Nephron (organoid): ENCODE measurements around the gene FLVCR2.

Source experiments
- H3K27ac Mint-ChIP-seq, 3 experiments: 2 replicates each; pipeline ENCODE4 v1.8.0; 2020; ENCODE audit warnings: mixed read lengths in 3 of 3, mild to moderate bottlenecking in 2 of 3, moderate library complexity in 1 of 3
- H3K27me3 Mint-ChIP-seq: 2 replicates; pipeline ENCODE4 v1.8.0; 2021; ENCODE audit warnings: low read depth, mild to moderate bottlenecking, moderate library complexity, mixed read lengths
- H3K36me3 Mint-ChIP-seq: 2 replicates; pipeline ENCODE4 v1.8.0; 2020; ENCODE audit warnings: low read depth, mixed read lengths
- H3K4me1 Mint-ChIP-seq: 2 replicates; pipeline ENCODE4 v1.8.0; 2020; ENCODE audit warnings: mixed read lengths
- H3K4me3 Mint-ChIP-seq, 3 experiments: 2 replicates each; pipeline ENCODE4 v1.8.0; 2020; ENCODE audit warnings: mild to moderate bottlenecking in 3 of 3, mixed read lengths in 3 of 3, moderate library complexity in 2 of 3
- H3K9me3 Mint-ChIP-seq: 2 replicates; pipeline ENCODE4 v1.8.0; 2020; ENCODE audit warnings: mixed read lengths
- TF ChIP-seq, protein P1 (sequence below), 3 experiments: fragments of 200-600 bp; sonication (generic); IDR thresholded peaks; one replicate each; pipeline ENCODE4 v1.5.0; 2021; ENCODE audit warnings: antibody characterized with exemption in 3 of 3; ENCODE audit not compliant: unreplicated experiment in 3 of 3

The FLVCR2 gene

DNA sequence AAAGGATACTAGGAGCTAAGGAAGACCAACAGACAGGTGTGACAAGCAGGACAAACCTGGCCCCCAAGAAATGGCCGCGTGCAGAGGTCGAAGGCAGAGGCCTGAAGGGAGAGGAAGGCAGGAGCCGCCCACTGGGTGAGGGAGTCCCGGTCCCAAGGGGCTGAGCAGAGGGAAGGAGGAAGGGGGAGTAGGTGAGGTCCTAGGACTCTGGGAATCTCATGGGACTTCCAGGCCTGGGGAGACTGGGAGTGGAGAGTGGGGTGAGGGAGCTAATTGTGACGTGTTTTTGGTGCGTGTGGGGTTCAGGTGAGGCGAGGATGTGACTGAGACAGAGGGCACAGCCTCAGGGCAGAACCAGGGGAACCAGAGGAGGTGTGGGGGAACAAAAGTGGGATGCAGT lies 11.7 kb upstream of the FLVCR2 start:
- no peaks in the 10 kb centered on the region for H3K9me3 Mint-ChIP-seq
- H3K4me1 Mint-ChIP-seq, result no peaks in the 10 kb centered on the region
- TF ChIP-seq, protein P1, sequence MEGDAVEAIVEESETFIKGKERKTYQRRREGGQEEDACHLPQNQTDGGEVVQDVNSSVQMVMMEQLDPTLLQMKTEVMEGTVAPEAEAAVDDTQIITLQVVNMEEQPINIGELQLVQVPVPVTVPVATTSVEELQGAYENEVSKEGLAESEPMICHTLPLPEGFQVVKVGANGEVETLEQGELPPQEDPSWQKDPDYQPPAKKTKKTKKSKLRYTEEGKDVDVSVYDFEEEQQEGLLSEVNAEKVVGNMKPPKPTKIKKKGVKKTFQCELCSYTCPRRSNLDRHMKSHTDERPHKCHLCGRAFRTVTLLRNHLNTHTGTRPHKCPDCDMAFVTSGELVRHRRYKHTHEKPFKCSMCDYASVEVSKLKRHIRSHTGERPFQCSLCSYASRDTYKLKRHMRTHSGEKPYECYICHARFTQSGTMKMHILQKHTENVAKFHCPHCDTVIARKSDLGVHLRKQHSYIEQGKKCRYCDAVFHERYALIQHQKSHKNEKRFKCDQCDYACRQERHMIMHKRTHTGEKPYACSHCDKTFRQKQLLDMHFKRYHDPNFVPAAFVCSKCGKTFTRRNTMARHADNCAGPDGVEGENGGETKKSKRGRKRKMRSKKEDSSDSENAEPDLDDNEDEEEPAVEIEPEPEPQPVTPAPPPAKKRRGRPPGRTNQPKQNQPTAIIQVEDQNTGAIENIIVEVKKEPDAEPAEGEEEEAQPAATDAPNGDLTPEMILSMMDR (IDR thresholded peaks at IDR 0.05; ENCODE audit: unreplicated experiment in 3 of 3), result no peak
- no peaks in the 10 kb centered on the region for H3K36me3 Mint-ChIP-seq
- peaks cover 46% of the 10 kb centered on the region for H3K27me3 Mint-ChIP-seq
- H3K27ac Mint-ChIP-seq, result no peak overlapping the region
- H3K4me3 Mint-ChIP-seq, result no peak overlapping the region

DNA sequence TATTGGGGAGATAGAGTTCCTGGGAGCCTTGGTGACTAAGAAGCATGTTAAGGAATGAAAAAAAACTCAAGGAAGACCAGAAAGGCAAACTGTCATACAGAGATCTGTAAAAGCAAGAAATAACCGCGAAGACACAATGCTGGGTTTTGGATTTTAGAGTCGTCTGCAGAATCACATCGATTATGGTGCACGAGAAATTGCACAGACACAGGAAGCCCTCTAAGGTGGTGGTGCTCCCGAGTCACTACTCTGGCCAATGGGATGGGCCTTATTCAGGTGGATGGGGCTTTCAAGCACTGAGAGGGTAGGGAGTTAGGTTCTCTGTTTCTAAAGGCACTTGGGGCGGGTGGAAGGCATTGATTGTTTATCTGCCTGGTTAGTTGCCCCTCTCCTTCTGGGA lies 10.3 kb upstream of the FLVCR2 start:
- no peaks in the 10 kb centered on the region for H3K36me3 Mint-ChIP-seq
- no peaks in the 10 kb centered on the region for H3K4me1 Mint-ChIP-seq
- no peak overlapping the region for H3K27ac Mint-ChIP-seq
- H3K4me3 Mint-ChIP-seq, result no peak overlapping the region
- no peaks in the 10 kb centered on the region for H3K9me3 Mint-ChIP-seq
- peaks cover 38% of the 10 kb centered on the region for H3K27me3 Mint-ChIP-seq
- TF ChIP-seq, protein P1 (IDR thresholded peaks at IDR 0.05; ENCODE audit: unreplicated experiment in 3 of 3), result no peak

DNA sequence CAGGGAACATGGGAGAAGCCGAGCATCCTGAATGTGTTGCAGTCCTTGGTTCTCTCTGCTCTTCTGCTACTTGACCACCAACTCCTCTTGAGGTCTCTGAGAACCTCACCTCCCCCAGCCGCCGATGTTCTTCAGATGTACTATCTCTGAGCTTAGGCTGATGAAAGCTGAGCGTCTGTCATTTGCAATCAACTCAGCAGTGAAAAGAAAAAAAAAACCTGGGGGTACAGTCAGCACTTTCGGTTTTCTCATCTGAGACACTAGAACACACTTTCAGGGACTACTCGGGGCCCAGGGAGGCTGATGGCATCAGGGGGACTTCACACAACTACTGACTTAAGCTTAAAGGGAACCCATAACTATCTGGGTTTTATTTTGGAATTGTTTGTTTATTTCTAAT lies 9.6 kb upstream of the FLVCR2 start:
- peaks cover 38% of the 10 kb centered on the region for H3K27me3 Mint-ChIP-seq
- H3K36me3 Mint-ChIP-seq, result no peaks in the 10 kb centered on the region
- H3K9me3 Mint-ChIP-seq, result no peaks in the 10 kb centered on the region
- no peak overlapping the region for H3K27ac Mint-ChIP-seq
- H3K4me1 Mint-ChIP-seq, result no peaks in the 10 kb centered on the region
- TF ChIP-seq, protein P1 (IDR thresholded peaks at IDR 0.05; ENCODE audit: unreplicated experiment in 3 of 3), result no peak
- H3K4me3 Mint-ChIP-seq, result no peak overlapping the region

DNA sequence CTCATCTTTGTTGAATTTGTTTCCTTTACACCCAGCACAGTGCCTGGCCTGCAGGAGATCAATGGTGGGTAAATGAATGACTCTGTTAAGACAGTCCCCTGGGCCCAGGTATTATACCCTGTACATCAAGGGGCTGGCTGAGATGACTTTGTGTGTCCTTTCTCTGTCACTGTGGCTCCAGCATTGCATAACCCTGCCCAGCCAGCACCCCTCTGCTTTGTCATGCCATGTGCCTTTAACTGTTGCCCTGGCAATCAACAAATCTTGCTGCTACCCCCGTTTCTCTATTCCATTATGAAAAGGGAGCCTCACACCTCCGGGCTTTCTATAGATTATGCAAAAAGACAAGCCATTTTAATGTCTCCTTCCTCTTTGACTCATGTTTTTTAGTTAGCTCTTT lies 7.6 kb upstream of the FLVCR2 start:
- Mint-ChIP-seq H3K27ac (no peak overlapping the region), H3K27me3 (peaks cover 34% of the 10 kb centered on the region), H3K9me3 (no peaks in the 10 kb centered on the region), H3K36me3 (no peaks in the 10 kb centered on the region), H3K4me3 (no peak overlapping the region), H3K4me1 (no peaks in the 10 kb centered on the region)
- TF ChIP-seq, protein P1 (IDR thresholded peaks at IDR 0.05; ENCODE audit: unreplicated experiment in 3 of 3), result no peak

DNA sequence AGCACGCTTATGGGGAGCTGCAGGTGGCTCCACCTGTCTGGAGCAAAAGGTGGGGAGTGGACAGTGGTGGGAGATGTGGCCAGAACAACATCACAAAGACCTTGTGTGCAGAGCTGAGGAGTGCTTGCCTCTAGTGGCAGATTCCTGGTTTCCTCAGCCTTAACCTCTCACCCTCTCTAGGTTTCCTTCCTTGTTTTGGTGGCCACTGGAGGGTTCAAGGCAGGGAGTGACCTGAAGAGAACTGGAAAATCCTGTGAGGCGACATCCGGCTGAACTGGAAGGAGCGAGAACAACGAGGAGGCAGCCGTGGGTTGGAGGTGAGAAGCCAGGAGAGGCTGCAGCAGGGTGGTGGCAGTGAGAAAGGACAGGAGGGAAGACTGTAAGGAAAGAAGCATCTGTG lies 6.3 kb upstream of the FLVCR2 start:
- H3K4me3 Mint-ChIP-seq, result no peak overlapping the region
- H3K27me3 Mint-ChIP-seq, result peaks cover 30% of the 10 kb centered on the region
- TF ChIP-seq, protein P1 (IDR thresholded peaks at IDR 0.05; ENCODE audit: unreplicated experiment in 3 of 3), result no peak
- no peaks in the 10 kb centered on the region for H3K36me3 Mint-ChIP-seq
- H3K9me3 Mint-ChIP-seq, result no peaks in the 10 kb centered on the region
- no peaks in the 10 kb centered on the region for H3K4me1 Mint-ChIP-seq
- no peak overlapping the region for H3K27ac Mint-ChIP-seq

DNA sequence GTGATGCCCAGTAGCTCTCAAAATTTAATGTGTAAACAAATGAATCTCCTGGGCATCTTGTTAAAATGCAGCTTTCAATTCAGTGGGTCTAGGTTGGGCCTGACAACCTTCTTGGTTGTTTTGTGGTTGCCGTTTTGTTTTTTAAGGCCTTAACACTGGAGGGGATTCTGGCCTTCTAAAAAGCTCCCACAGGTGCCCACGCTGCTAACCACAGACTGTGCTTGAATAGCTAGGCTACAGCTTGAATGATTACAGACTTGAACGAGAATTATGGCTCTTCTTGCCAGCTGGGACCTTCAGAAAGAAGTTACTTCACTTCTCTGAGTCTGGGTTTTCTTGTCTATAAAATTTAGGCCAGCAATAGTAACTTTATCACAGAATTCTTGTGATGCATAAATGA lies 1.3 kb upstream of the FLVCR2 start:
- H3K4me3 Mint-ChIP-seq, result no peak overlapping the region
- H3K9me3 Mint-ChIP-seq, result no peaks in the 10 kb centered on the region
- no peak overlapping the region for H3K27ac Mint-ChIP-seq
- no peaks in the 10 kb centered on the region for H3K36me3 Mint-ChIP-seq
- TF ChIP-seq, protein P1 (IDR thresholded peaks at IDR 0.05; ENCODE audit: unreplicated experiment in 3 of 3), result no peak
- H3K27me3 Mint-ChIP-seq, result peaks cover 4% of the 10 kb centered on the region
- peaks cover 10% of the 10 kb centered on the region for H3K4me1 Mint-ChIP-seq
